ENCODE measurements around the gene C1S.

DNA sequence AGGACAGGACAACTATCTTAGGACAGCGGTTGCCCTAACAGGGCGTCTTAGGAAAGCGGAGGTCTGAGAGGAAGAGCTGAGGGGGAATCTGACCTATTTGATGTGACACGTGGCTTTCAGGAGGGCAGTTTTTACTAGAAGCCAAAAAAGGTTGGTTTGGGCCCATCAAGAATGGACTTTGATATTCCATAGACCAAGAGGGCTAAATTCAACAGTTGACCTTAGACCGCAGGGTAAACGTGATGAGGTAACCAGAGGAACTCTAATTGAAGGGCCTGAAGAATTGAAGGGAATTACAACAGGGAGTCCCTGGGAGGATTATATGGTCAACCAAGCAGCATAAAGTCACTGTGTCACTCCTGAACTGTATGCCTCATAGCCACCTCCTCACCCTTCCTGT lies 11.5 kb downstream of the C1S start:
- TF ChIP-seq CTCF (IDR thresholded peaks at IDR 0.05) (no peak), POLR2A (IDR thresholded peaks at IDR 0.05) (no peak), EP300 (IDR thresholded peaks at IDR 0.05; ENCODE audit: low read depth) (no peak)
